ENCODE measurements around the gene FAM89B. TPM values are rescaled to one million over a fixed set of nuclear protein-coding genes. Genes with fewer than 3 reads are reported as not detected.

Gene FAM89B
- polyA plus RNA-seq, 3 donors = 51.3 to 139 (median 70.8) TPM

- Histone ChIP-seq H3K79me2 (ENCODE audit: insufficient read depth, low read length) (no peaks in the 10 kb centered on the region), H3K4me1 (ENCODE audit: control insufficient read depth in 1 of 2, insufficient read depth in 2 of 2, low read length in 2 of 2) (peaks cover 3 to 9% of the 10 kb centered on the region in 2 donors), H3K4me2 (replicated peaks; ENCODE audit: extremely low read depth, low read length, poor library complexity, severe bottlenecking) (no peak overlapping the region), H3K9ac (ENCODE audit: insufficient read depth, low read length, poor library complexity, severe bottlenecking) (no peak overlapping the region), H3K27me3 (ENCODE audit: control insufficient read depth in 2 of 2, insufficient read depth in 2 of 2, low read length in 2 of 2) (no peaks in the 10 kb centered on the region), H3K27ac (ENCODE audit: low read depth in 1 of 2, low read length in 2 of 2) (no peak overlapping the region), H3K36me3 (replicated peaks in 1 of 2; ENCODE audit: control insufficient read depth in 1 of 2, insufficient read depth in 2 of 2, low read length in 2 of 2) (peaks cover 72 to 80% of the 10 kb centered on the region in 2 donors), H2AFZ (ENCODE audit: insufficient read depth, low read depth, low read length, poor library complexity, severe bottlenecking) (no peak overlapping the region), H3K4me3 (replicated peaks in 1 of 3; ENCODE audit: low read depth in 2 of 3, low read length in 3 of 3) (no peak overlapping the region), H4K20me1 (ENCODE audit: insufficient read depth, low read length) (peaks cover 26% of the 10 kb centered on the region), H3K9me3 (replicated peaks in 1 of 2; ENCODE audit: control insufficient read depth in 1 of 2, insufficient read depth in 1 of 2, low read length in 2 of 2) (no peaks in the 10 kb centered on the region)
- no peak for DNase-seq
- peaks cover 59 to 83% of the 10 kb centered on the region in 2 donors for H3K36me3 Mint-ChIP-seq
- WGBS (ENCODE audit: insufficient coverage) = over 99% methylated on average over 9 of the region's 9 CpGs
- TF ChIP-seq, protein P1, sequence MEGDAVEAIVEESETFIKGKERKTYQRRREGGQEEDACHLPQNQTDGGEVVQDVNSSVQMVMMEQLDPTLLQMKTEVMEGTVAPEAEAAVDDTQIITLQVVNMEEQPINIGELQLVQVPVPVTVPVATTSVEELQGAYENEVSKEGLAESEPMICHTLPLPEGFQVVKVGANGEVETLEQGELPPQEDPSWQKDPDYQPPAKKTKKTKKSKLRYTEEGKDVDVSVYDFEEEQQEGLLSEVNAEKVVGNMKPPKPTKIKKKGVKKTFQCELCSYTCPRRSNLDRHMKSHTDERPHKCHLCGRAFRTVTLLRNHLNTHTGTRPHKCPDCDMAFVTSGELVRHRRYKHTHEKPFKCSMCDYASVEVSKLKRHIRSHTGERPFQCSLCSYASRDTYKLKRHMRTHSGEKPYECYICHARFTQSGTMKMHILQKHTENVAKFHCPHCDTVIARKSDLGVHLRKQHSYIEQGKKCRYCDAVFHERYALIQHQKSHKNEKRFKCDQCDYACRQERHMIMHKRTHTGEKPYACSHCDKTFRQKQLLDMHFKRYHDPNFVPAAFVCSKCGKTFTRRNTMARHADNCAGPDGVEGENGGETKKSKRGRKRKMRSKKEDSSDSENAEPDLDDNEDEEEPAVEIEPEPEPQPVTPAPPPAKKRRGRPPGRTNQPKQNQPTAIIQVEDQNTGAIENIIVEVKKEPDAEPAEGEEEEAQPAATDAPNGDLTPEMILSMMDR (IDR thresholded peaks at IDR 0.05) = no peak
- H3K9me3 Mint-ChIP-seq = no peaks in the 10 kb centered on the region
- intact Hi-C loops (cut with micrococcal nuclease) = loop anchor here in 1 of 2 donors (10.0 kb wide), 1 partner anchor 270 kb away; the partner anchor contains the start of gene POLA2
- peaks cover 0 to 3% (median 0%) of the 10 kb centered on the region in 3 donors for H3K27me3 Mint-ChIP-seq (ENCODE audit: low read depth in 3 of 3)
- H3K4me1 Mint-ChIP-seq = peaks cover under 1% of the 10 kb centered on the region
- no peak overlapping the region for H3K4me3 Mint-ChIP-seq
- peak overlapping the region in 1 of 7 donors; percentile 16 for H3K27ac Mint-ChIP-seq
These were observed 37.2 kb upstream of the FAM89B start for GRCh38 chr11:65535102-65535501.

DNA sequence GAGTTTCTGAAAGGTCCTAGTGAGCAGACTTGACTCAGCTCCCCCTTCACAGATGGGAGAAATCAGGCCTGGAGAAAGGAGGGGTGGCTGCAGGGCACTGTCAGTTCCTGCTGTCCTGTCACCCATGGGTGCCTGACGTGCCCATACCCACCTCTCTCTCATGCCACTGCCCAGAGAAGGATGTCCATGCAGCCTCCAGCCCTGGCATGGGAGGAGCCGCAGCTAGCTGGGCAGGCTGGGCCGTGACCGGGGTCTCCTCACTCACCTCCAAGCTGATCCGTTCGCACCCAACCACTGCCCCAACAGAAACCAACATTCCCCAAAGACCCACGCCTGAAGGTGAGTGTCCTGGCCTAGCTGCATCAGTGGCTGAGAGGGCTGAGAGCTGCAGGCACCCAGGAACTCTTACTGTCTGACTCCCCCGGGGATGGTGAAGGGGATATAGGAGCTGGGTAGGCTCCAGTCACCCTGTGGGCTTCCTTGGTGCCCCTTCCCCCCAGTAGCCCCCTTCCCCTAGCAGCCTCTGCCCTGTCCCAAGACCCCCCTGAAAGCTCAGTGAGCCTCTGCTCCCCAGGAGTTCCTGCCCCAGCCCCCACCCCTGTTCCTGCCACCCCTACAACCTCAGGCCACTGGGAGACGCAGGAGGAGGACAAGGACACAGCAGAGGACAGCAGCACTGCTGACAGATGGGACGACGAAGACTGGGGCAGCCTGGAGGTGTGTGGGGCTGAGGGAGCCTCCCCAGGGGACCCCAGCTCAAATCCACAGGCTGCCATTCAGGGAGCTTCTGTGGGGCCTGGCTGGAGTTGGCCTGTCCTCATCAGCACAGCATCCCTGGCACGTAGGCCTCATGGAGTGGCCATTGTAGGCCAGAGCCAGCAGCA lies 35.7 kb upstream of the FAM89B start:
- H3K36me3 Mint-ChIP-seq = peaks cover 45 to 68% of the 10 kb centered on the region in 2 donors
- peaks cover 17% of the 10 kb centered on the region for H4K20me1 ChIP-seq (ENCODE audit: insufficient read depth, low read length)
- H3K4me1 Mint-ChIP-seq = peaks cover 10% of the 10 kb centered on the region
- H3K27me3 Mint-ChIP-seq (ENCODE audit: low read depth in 3 of 3) = peaks cover 0 to 1% (median 0%) of the 10 kb centered on the region in 3 donors
- peak overlapping the region in 2 of 7 donors; percentile 25 to 69 for H3K27ac Mint-ChIP-seq
- H3K79me2 ChIP-seq (ENCODE audit: insufficient read depth, low read length) = no peaks in the 10 kb centered on the region
- WGBS (ENCODE audit: insufficient coverage) = 97% methylated on average over 4 of the region's 12 CpGs
- H3K9ac ChIP-seq (ENCODE audit: insufficient read depth, low read length, poor library complexity, severe bottlenecking) = no peak overlapping the region
- H3K4me3 Mint-ChIP-seq = no peak overlapping the region
- TF ChIP-seq, protein P1 (IDR thresholded peaks at IDR 0.05) = no peak
- no peaks in the 10 kb centered on the region for H3K9me3 ChIP-seq (replicated peaks in 1 of 2; ENCODE audit: control insufficient read depth in 1 of 2, insufficient read depth in 1 of 2, low read length in 2 of 2)
- H3K9me3 Mint-ChIP-seq = no peaks in the 10 kb centered on the region
- H3K4me3 ChIP-seq (replicated peaks in 1 of 3; ENCODE audit: low read depth in 2 of 3, low read length in 3 of 3) = no peak overlapping the region
- intact Hi-C loops (cut with micrococcal nuclease) = loop anchor here in 1 of 2 donors (10.0 kb wide), 1 partner anchor 272 kb away; the partner anchor contains the start of gene POLA2
- DNase-seq = no peak
- peaks cover 11 to 23% of the 10 kb centered on the region in 2 donors for H3K4me1 ChIP-seq (ENCODE audit: control insufficient read depth in 1 of 2, insufficient read depth in 2 of 2, low read length in 2 of 2)
- no peak overlapping the region for H3K27ac ChIP-seq (ENCODE audit: low read depth in 1 of 2, low read length in 2 of 2)
- peaks cover 57 to 64% of the 10 kb centered on the region in 2 donors for H3K36me3 ChIP-seq (replicated peaks in 1 of 2; ENCODE audit: control insufficient read depth in 1 of 2, insufficient read depth in 2 of 2, low read length in 2 of 2)
- H3K4me2 ChIP-seq (replicated peaks; ENCODE audit: extremely low read depth, low read length, poor library complexity, severe bottlenecking) = no peak overlapping the region
- H2AFZ ChIP-seq (ENCODE audit: insufficient read depth, low read depth, low read length, poor library complexity, severe bottlenecking) = no peak overlapping the region
- H3K27me3 ChIP-seq (ENCODE audit: control insufficient read depth in 2 of 2, insufficient read depth in 2 of 2, low read length in 2 of 2) = no peaks in the 10 kb centered on the region
